ENCODE results near the gene MIA.
"Not testable (repeated sequence)": the region's sequence is repeated elsewhere in the genome, so short reads cannot be mapped to it uniquely, and the experiment has no call there.

DNA sequence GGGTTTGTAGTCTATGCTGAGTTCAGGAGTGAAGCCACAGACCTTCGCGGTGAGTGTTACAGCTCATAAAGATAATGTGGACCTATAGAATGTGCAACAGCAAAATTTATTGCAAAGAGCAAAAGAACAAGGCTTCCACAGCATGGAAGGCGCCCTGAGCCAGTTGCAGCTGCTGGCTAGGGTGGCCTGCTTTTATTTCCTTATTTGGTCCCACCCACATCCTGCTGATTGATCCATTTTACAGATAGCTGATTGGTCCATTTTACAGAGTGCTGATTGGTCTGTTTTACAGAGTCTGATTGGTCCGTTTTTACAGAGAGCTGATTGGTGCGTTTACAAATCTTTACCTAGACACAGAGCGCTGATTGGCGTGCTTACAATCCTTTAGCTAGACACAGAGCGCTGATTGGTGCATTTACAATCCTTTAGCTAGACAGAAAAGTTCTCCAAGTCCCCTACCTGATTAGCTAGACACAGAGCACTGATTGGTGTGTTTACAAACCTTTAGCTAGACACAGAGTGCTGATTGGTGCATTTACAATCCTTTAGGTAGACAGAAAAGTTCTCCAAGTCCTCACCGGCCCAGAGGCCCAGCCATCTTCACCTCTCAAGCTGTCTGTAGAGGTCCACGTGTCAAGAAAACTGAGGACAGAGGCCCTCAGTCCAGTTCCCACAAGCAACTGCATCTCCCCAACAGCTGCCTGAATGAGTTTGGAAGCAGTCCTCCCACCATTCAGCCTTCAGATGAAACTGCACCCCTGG lies 4.0 kb upstream of the MIA start:
- TF ChIP-seq TAF1 (conservative IDR thresholded peaks at IDR 0.05); GABPA (IDR thresholded peaks at IDR 0.05 in 1 of 2, conservative IDR thresholded peaks at IDR 0.05 in 1 of 2); SP1 (IDR thresholded peaks at IDR 0.05); FOXA1 (IDR thresholded peaks at IDR 0.05); RXRA (IDR thresholded peaks at IDR 0.05); RAD21 (IDR thresholded peaks at IDR 0.05); FOXA2 (IDR thresholded peaks at IDR 0.05); YY1 (IDR thresholded peaks at IDR 0.05): not testable (repeated sequence)
- TF ChIP-seq, protein P1, sequence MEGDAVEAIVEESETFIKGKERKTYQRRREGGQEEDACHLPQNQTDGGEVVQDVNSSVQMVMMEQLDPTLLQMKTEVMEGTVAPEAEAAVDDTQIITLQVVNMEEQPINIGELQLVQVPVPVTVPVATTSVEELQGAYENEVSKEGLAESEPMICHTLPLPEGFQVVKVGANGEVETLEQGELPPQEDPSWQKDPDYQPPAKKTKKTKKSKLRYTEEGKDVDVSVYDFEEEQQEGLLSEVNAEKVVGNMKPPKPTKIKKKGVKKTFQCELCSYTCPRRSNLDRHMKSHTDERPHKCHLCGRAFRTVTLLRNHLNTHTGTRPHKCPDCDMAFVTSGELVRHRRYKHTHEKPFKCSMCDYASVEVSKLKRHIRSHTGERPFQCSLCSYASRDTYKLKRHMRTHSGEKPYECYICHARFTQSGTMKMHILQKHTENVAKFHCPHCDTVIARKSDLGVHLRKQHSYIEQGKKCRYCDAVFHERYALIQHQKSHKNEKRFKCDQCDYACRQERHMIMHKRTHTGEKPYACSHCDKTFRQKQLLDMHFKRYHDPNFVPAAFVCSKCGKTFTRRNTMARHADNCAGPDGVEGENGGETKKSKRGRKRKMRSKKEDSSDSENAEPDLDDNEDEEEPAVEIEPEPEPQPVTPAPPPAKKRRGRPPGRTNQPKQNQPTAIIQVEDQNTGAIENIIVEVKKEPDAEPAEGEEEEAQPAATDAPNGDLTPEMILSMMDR (IDR thresholded peaks at IDR 0.05; ENCODE audit: low read depth, low read length, missing input control), result not testable (repeated sequence)
- TF ChIP-seq, protein P2, sequence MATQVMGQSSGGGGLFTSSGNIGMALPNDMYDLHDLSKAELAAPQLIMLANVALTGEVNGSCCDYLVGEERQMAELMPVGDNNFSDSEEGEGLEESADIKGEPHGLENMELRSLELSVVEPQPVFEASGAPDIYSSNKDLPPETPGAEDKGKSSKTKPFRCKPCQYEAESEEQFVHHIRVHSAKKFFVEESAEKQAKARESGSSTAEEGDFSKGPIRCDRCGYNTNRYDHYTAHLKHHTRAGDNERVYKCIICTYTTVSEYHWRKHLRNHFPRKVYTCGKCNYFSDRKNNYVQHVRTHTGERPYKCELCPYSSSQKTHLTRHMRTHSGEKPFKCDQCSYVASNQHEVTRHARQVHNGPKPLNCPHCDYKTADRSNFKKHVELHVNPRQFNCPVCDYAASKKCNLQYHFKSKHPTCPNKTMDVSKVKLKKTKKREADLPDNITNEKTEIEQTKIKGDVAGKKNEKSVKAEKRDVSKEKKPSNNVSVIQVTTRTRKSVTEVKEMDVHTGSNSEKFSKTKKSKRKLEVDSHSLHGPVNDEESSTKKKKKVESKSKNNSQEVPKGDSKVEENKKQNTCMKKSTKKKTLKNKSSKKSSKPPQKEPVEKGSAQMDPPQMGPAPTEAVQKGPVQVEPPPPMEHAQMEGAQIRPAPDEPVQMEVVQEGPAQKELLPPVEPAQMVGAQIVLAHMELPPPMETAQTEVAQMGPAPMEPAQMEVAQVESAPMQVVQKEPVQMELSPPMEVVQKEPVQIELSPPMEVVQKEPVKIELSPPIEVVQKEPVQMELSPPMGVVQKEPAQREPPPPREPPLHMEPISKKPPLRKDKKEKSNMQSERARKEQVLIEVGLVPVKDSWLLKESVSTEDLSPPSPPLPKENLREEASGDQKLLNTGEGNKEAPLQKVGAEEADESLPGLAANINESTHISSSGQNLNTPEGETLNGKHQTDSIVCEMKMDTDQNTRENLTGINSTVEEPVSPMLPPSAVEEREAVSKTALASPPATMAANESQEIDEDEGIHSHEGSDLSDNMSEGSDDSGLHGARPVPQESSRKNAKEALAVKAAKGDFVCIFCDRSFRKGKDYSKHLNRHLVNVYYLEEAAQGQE (IDR thresholded peaks at IDR 0.05), result not testable (repeated sequence)
- TF ChIP-seq, protein P3, sequence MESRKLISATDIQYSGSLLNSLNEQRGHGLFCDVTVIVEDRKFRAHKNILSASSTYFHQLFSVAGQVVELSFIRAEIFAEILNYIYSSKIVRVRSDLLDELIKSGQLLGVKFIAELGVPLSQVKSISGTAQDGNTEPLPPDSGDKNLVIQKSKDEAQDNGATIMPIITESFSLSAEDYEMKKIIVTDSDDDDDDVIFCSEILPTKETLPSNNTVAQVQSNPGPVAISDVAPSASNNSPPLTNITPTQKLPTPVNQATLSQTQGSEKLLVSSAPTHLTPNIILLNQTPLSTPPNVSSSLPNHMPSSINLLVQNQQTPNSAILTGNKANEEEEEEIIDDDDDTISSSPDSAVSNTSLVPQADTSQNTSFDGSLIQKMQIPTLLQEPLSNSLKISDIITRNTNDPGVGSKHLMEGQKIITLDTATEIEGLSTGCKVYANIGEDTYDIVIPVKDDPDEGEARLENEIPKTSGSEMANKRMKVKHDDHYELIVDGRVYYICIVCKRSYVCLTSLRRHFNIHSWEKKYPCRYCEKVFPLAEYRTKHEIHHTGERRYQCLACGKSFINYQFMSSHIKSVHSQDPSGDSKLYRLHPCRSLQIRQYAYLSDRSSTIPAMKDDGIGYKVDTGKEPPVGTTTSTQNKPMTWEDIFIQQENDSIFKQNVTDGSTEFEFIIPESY (IDR thresholded peaks at IDR 0.05), result not testable (repeated sequence)
- TF ChIP-seq, protein P4, sequence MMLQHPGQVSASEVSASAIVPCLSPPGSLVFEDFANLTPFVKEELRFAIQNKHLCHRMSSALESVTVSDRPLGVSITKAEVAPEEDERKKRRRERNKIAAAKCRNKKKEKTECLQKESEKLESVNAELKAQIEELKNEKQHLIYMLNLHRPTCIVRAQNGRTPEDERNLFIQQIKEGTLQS (IDR thresholded peaks at IDR 0.05), result not testable (repeated sequence)
